ENCODE data around the gene SSB.
"Not testable (repeated sequence)": the region's sequence is repeated elsewhere in the genome, so short reads cannot be mapped to it uniquely, and the experiment has no call there.

Gene SSB

GRCh38 chr2:169838743-169839489, 40.2 kb downstream of the SSB start:
- no peak for DNase-seq (ENCODE audit: low spot score)

GRCh38 chr2:169839954-169840746, 41.5 kb downstream of the SSB start:
- DNase-seq (ENCODE audit: low spot score), result no peak

- no peak for DNase-seq (ENCODE audit: low spot score)
Measured at GRCh38 chr2:169840747-169841142, 42.1 kb downstream of the SSB start.

GRCh38 chr2:169841625-169842024, 43.0 kb downstream of the SSB start:
- DNase-seq (ENCODE audit: low spot score), result not testable (repeated sequence)

- no peak for DNase-seq (ENCODE audit: low spot score)
Measured at GRCh38 chr2:169845016-169845415, 46.3 kb downstream of the SSB start.

- DNase-seq (ENCODE audit: low spot score), result not testable (repeated sequence)
Measured at GRCh38 chr2:169848959-169849693, 50.5 kb downstream of the SSB start.

GRCh38 chr2:169849710-169850109, 51.0 kb downstream of the SSB start:
- DNase-seq (ENCODE audit: low spot score), result no peak

- DNase-seq (ENCODE audit: low spot score), result no peak
Measured at GRCh38 chr2:169853041-169853668, 54.5 kb downstream of the SSB start.

GRCh38 chr2:169855281-169856258, 56.9 kb downstream of the SSB start:
- DNase-seq (ENCODE audit: low spot score), result not testable (repeated sequence)

- DNase-seq (ENCODE audit: low spot score), result no peak
Measured at GRCh38 chr2:169859423-169859822, 60.8 kb downstream of the SSB start.

GRCh38 chr2:169860149-169860548, 61.5 kb downstream of the SSB start:
- no peak for DNase-seq (ENCODE audit: low spot score)

Data from LoVo (cell line).